Astrocyte (in vitro differentiated cells and primary cell): ENCODE data around the gene KCNJ11.

Experiments used
- CTCF ChIP-seq: IDR thresholded peaks from 2 replicates; pipeline ENCODE4 v1.5.1; 2011; ENCODE audit warnings: low read depth, mild to moderate bottlenecking, inconsistent platforms, low read length, moderate library complexity; ENCODE audit not compliant: insufficient read depth
- EZH2 ChIP-seq: IDR thresholded peaks from 2 replicates; pipeline ENCODE4 v1.6.1; 2012; ENCODE audit warnings: mild to moderate bottlenecking, low read length, inconsistent platforms; ENCODE audit not compliant: insufficient read depth

- TF ChIP-seq CTCF (no peak), EZH2 (no peak)
Measured at GRCh38 chr11:17369684-17370243, 18.7 kb downstream of the KCNJ11 start.
